CD4-positive, alpha-beta T cell treated with Interleukin-21 for 1 hour (primary cell): Measurements from ENCODE around the gene OR11G2.
"Not testable (repeated sequence)": the region's sequence is repeated elsewhere in the genome, so short reads cannot be mapped to it uniquely, and the experiment has no call there.

Experiments
- DNase-seq: peaks from one replicate; pipeline ENCODE4 v3.0.0-alpha.2; 2020

Gene OR11G2

DNA sequence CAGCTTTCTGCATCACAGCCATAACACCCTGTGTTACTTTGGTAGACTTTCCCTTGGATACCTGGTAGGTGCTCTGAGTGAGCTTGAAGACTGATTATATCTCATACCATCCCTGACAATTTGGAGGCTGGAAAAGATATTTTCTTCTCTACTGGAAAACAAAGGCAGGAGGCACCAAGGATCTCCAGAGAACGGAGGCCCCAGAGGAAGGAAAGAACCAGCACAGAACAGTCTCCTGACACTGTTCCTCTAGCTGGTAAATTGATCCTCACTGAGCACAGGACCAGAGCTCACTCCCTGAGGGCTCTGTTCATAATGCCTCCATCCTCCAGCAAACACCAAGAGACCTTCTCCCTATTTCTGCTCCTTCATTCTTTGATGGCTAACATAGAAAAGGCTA is at the start of gene OR11G2:
OR11G2 (plus strand) TSS at position 301 of the 400 bp plus-strand sequence. CDS start 6,542 bp downstream, outside the sequence.
- no peak for DNase-seq

DNA sequence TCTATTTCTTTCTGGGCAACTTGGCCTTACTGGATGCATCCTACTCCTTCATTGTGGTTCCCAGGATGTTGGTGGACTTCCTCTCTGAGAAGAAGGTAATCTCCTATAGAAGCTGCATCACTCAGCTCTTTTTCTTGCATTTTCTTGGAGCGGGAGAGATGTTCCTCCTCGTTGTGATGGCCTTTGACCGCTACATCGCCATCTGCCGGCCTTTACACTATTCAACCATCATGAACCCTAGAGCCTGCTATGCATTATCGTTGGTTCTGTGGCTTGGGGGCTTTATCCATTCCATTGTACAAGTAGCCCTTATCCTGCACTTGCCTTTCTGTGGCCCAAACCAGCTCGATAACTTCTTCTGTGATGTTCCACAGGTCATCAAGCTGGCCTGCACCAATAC is 46.8 kb upstream of the OR11G2 start:
- no peak for DNase-seq

DNA sequence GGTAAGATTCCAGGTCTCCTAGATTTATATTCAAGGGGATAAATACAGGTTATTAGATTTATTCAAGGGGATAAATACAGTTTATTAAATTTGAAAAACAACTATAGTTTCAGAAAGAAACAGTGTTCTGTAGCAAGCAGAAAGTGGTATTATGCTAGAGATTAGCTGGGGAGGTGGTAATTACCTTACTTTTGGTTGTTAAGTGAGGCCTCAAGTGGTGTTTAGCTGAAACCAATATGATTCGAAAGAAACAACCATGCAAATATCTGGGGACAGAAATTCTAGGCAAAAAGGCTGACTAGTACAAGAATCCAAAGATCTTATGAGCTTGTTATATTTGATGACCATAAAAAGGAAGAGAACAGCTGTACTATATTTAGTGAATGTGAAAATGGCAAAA is 45.9 kb upstream of the OR11G2 start:
- no peak for DNase-seq

GRCh38 chr14:20164462-20164861 is 26.2 kb upstream of the OR11G2 start:
- no peak for DNase-seq

GRCh38 chr14:20167091-20167490 is 23.6 kb upstream of the OR11G2 start:
- no peak for DNase-seq

DNA sequence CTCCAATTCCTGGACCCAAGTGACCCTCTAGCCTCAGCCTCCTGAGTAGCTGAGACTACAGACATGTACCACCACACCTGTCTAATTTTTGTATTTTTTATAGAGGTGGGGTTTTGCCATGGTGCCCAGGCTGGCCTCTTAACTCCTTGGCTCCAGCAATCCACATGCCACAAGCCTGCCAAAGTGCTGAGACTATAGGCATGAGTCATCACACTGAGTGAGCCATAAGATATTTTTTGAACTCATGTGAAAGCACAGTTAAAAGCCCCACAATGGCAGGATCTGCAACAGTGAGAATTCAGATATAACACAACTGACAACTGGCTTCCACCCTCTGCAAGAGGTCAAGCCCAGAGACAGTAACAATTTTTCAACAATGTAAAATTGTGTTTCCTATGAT is 20.8 kb upstream of the OR11G2 start:
- DNase-seq: not testable (repeated sequence)

GRCh38 chr14:20174205-20174604 is 16.5 kb upstream of the OR11G2 start:
- not testable (repeated sequence) for DNase-seq

- DNase-seq: no peak
Measured at GRCh38 chr14:20176330-20176729, 14.4 kb upstream of the OR11G2 start.

DNA sequence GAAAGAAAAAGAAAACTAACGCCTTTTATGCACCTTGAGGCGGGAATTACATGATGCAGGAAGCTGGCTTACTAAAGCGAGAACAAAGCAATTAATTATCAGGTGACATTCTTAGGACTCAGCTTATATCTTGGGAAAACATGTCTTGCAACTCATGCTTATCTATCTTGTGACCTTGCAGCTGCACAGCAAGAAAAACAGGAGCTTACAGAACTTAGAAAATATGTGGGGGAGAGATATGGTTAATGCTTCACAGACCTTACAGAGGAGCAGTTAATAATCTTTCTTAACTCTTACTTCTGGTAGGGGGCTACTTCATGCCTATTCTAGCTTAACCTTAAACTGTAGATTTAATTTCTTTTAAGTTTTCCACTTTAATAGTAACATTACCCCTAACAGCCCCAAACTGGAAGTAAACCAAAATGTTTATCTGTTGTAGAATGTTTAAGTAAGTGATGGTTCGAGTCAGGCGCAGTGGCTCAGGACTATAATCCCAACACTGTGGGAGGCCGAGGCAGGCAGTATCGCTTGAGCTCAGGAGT is 13.2 kb upstream of the OR11G2 start:
- no peak for DNase-seq

DNA sequence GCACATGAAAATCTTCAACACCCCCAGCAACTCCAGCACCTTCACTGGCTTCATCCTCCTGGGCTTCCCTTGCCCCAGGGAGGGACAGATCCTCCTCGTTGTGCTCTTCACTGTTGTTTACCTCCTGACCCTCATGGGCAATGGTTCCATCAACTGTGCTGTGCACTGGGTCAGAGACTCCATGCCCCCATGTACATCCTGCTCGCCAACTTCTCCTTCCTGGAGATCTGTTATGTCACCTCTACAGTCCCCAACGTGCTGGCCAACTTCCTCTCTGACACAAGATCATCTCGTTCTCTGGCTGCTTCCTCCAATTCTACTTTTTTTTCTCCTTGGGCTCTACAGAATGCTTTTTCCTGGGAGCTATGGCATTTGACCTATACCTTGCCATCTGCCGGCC is 11.5 kb upstream of the OR11G2 start:
- no peak for DNase-seq

GRCh38 chr14:20179880-20180279 is 10.8 kb upstream of the OR11G2 start:
- DNase-seq: no peak

DNA sequence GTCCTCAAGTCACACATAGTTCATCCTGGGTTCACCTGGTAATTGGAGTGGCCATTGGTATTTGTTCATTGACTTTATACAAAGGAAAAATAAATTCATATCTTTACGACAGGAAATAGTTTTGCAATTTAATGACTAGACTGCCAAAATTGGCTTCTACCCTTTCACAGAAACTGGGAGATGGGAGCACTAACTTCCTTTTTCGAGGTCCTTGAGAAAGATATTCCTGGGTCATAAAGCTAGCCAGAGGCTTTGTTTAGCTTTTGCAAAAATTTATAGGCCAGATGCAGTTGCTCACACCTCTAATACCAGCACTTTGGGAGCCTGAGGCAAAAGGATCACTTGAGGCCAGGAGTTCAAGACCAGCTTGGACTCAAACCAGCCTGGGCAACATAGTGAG is 10.2 kb upstream of the OR11G2 start:
- DNase-seq: no peak

- DNase-seq: no peak
Measured at GRCh38 chr14:20184181-20184580, 6.5 kb upstream of the OR11G2 start.

DNA sequence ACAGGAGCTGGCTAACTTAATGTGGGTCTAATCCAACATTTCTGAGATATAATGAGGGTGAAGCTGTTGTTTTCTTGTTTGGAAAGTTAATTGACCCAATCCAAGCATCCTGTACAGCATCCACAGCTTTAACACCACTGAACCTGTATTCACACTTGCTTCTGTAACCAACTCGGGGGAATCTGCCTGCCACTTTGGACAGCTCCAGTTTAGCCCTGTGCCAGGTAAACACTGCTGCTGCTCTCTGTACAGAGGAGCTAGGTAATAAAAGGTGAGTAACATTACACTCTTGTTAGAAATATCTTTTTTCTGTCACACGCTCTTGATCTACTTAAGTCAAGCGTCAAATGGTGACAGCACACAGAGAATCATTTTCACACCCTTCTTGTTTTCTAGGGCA is 700 bp downstream of the OR11G2 start:
- no peak for DNase-seq

GRCh38 chr14:20194101-20194500 is 3.4 kb downstream of the OR11G2 start:
- no peak for DNase-seq

GRCh38 chr14:20195170-20195569 is 4.5 kb downstream of the OR11G2 start:
- DNase-seq: not testable (repeated sequence)

- no peak for DNase-seq
Measured at GRCh38 chr14:20195911-20196310, 5.2 kb downstream of the OR11G2 start.

DNA sequence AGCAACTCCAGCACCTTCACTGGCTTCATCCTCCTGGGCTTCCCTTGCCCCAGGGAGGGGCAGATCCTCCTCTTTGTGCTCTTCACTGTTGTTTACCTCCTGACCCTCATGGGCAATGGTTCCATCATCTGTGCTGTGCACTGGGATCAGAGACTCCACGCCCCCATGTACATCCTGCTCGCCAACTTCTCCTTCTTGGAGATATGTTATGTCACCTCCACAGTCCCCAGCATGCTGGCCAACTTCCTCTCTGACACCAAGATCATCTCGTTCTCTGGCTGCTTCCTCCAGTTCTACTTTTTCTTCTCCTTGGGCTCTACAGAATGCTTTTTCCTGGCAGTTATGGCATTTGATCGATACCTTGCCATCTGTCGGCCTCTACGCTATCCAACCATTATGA is 6.8 kb downstream of the OR11G2 start:
- no peak for DNase-seq

GRCh38 chr14:20198991-20199390 is 8.3 kb downstream of the OR11G2 start:
- DNase-seq: no peak

DNA sequence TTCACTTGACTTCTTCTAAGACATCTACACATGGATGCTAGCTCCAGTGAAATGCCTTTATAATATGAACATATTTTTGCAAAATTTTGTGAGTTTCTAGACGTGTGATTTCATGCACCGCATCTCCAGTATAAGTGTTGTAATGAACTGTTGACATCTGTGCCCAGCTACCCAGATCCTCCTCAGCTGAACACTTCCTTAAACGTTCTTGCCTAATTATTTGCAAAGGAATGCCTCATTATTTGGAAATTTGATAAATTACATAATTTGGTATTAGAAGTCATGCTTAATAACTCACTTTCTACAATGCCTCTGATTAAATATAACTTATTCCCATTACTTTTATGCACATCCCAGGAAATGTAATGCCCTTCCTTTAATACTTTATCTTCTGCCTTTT is 14.0 kb downstream of the OR11G2 start:
- no peak for DNase-seq

DNA sequence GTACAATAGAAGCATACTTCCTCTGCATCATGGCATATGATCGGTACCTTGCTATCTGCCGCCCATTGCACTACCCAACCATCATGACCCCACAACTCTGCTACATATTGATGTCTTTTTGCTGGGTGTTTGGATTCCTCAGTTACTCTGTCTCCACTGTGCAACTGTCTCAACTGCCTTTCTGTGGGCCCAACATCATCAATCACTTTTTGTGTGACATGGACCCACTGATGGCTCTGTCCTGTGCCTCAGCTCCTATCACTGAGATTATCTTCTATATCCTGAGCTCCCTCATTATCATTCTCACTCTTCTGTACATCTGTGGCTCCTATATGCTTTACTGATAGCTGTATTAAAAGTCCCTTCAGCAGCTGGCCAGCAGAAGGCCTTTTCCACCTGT is 18.9 kb downstream of the OR11G2 start:
- DNase-seq: no peak

DNA sequence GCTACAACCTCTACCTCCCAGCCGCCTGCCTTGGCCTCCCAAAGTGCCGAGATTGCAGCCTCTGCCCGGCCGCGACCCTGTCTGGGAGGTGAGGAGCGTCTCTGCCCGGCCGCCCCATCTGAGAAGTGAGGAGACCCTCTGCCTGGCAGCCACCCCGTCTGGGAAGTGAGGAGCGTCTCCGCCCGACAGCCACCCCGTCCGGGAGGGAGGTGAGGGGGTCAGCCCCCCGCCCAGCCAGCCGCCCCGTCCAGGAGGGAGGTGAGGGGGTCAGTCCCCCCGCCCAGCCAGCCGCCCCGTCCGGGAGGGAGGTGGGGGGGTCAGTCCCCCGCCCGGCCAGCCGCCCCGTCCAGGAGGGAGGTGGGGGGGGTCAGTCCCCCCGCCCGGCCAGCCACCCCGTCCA is 21.7 kb downstream of the OR11G2 start:
- DNase-seq: not testable (repeated sequence)

DNA sequence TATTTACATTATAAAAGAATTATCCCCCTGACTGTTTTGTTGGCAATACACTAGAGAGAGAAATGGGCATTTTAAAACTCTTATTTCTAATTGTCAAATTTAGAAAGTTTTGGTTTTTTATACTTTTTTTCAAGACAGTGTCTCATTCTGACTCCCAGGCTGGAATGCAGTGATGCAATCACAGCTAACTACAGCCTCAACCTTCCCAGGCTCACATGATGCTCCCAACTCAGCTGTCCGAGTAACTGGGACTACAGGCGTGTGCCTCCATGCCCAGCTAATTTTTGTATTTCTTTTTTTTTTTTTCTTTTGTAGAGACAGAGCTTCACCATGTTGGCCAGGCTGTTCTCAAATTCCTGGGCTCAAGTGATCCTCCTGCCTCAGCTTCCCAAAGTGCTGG is 24.5 kb downstream of the OR11G2 start:
- no peak for DNase-seq

DNA sequence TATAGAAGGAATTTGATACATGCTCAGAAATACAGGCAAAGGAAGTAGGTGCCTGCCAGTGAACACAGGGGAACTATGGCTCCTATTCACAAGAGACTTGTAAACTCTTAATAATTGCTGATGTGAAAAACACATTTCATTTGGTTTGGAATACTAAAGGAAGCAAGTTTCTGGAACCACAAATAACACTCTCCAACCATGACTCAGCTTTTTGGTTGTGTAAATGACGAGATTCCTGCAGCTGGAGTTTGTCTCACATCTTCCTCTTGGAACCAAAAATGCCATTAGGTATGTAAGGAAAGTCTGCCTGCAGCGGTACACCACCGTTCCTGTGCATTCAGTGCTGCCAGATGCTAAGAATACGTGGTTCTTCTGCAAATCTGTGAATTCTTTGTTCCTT is 28.3 kb downstream of the OR11G2 start:
- DNase-seq: no peak

GRCh38 chr14:20223410-20223809 is 32.7 kb downstream of the OR11G2 start, which contains the start of gene OR11H6:
Gene OR11H6 (plus strand): TSS chr14:20223710. CDS start chr14:20223710, 0 bp downstream.
- DNase-seq: no peak

GRCh38 chr14:20228681-20229080 is 38.0 kb downstream of the OR11G2 start, which contains the start of gene OR11H7:
Gene OR11H7 (plus strand): TSS chr14:20228981.
- DNase-seq: no peak
